GM12864 (cell line): ENCODE results near the gene PPARA.

ENCODE experiments used
- DNase-seq: peaks from one replicate; pipeline ENCODE4 v3.0.0-alpha.2; 2011; ENCODE audit warnings: low read depth
- H3K4me3 ChIP-seq: 2 replicates; pipeline ENCODE4 v1.5.1; 2011; ENCODE audit warnings: mild to moderate bottlenecking, low read depth, low read length, control low read depth
- CTCF ChIP-seq: IDR thresholded peaks from 2 replicates; pipeline ENCODE4 v1.5.1; 2011; ENCODE audit warnings: low read depth, mild to moderate bottlenecking, moderate library complexity, low read length, control low read depth, inconsistent platforms; ENCODE audit errors: missing control alignments

Gene PPARA

GRCh38 chr22:46147061-46147460, 3.3 kb upstream of the PPARA start:
- no peak overlapping the region for H3K4me3 ChIP-seq
- no peak for TF ChIP-seq CTCF
- DNase-seq: no peak

- DNase-seq: no peak
- H3K4me3 ChIP-seq: no peak overlapping the region
- no peak for TF ChIP-seq CTCF
Observed at GRCh38 chr22:46147471-46148267, 2.7 kb upstream of the PPARA start.

- DNase-seq: no peak
- TF ChIP-seq CTCF: no peak
- no peak overlapping the region for H3K4me3 ChIP-seq
Observed at GRCh38 chr22:46148336-46148735, 2.0 kb upstream of the PPARA start.

GRCh38 chr22:46148816-46149511, 1.4 kb upstream of the PPARA start:
- peak overlapping the region; percentile 74 for H3K4me3 ChIP-seq
- TF ChIP-seq CTCF: no peak
- no peak for DNase-seq

- DNase-seq: no peak
- TF ChIP-seq CTCF: no peak
Observed at GRCh38 chr22:46149512-46150033, 753 bp upstream of the PPARA start.

GRCh38 chr22:46150655-46151477, 540 bp downstream of the PPARA start:
- peak overlapping the region; percentile 92 for H3K4me3 ChIP-seq
- no peak for TF ChIP-seq CTCF
- DNase-seq: no peak

More at GRCh38 chr22:46149512-46150033, 753 bp upstream of the PPARA start:
- peak overlapping the region; percentile 74 for H3K4me3 ChIP-seq
